Measurements from ENCODE around the gene PDZD11. TPM values are rescaled to one million over a fixed set of nuclear protein-coding genes. Genes with fewer than 3 reads are reported as not detected.
"Not testable (repeated sequence)": the region's sequence is repeated elsewhere in the genome, so short reads cannot be mapped to it uniquely, and the experiment has no call there.

Gene PDZD11
- total RNA-seq, 1 experiment from 2014 or later: 45.0 TPM

DNA sequence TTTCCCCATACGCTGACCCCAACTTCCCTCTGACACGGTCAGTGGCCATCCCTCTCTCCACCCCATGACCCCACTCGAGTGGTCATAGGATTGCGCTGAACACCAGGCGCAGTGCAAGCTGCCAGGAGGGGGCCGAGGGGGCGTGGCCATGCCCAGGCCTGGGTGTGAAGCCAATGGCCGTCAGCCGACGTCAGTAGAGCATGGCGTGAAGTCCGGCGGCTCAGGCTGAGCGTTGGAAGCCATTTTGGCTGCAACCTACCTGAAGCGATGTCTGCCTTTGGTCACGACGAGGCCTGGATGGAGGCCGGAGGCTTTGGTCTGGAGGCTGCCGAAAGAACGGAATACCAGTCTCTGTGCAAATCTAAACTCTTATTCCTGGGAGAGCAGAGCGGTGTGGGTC is 7.8 kb downstream of the PDZD11 start, which contains the start of gene RAB41:
RAB41 (plus strand) TSS at position 222 of the 400 bp plus-strand sequence; CDS start at position 268, 46 bp downstream.
- BruUV-seq (replicated peaks): no TSS peak
- Mint-ChIP-seq H3K4me3 (ENCODE audit: unreplicated experiment) (no peak within 1 kb of the TSS), H3K27ac (ENCODE audit: unreplicated experiment) (no peak within 1 kb of the TSS), H3K27me3 (ENCODE audit: insufficient read depth, unreplicated experiment) (peaks cover 4% of the 10 kb centered on the region), H3K36me3 (ENCODE audit: insufficient read depth, unreplicated experiment) (no peaks in the 10 kb centered on the region), H3K9me3 (ENCODE audit: unreplicated experiment) (no peaks in the 10 kb centered on the region), H3K4me1 (ENCODE audit: low read depth, unreplicated experiment) (peaks cover 7% of the 10 kb centered on the region)
- H3K4me3 ChIP-seq (ENCODE audit: low read depth, low read length): no peak within 1 kb of the TSS
- TF ChIP-seq, protein P1, sequence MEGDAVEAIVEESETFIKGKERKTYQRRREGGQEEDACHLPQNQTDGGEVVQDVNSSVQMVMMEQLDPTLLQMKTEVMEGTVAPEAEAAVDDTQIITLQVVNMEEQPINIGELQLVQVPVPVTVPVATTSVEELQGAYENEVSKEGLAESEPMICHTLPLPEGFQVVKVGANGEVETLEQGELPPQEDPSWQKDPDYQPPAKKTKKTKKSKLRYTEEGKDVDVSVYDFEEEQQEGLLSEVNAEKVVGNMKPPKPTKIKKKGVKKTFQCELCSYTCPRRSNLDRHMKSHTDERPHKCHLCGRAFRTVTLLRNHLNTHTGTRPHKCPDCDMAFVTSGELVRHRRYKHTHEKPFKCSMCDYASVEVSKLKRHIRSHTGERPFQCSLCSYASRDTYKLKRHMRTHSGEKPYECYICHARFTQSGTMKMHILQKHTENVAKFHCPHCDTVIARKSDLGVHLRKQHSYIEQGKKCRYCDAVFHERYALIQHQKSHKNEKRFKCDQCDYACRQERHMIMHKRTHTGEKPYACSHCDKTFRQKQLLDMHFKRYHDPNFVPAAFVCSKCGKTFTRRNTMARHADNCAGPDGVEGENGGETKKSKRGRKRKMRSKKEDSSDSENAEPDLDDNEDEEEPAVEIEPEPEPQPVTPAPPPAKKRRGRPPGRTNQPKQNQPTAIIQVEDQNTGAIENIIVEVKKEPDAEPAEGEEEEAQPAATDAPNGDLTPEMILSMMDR (IDR thresholded peaks at IDR 0.05; ENCODE audit: insufficient read depth in 1 of 2, low read depth in 1 of 2, low read length in 1 of 2, severe bottlenecking in 1 of 2, unreplicated experiment in 1 of 2): no peak
- H3K36me3 ChIP-seq (ENCODE audit: control insufficient read depth, insufficient read depth, low read length): no peaks in the 10 kb centered on the region
- no peaks in the 10 kb centered on the region for H3K9me3 ChIP-seq
- H3K27me3 ChIP-seq (replicated peaks; ENCODE audit: control insufficient read depth, insufficient read depth, low read length): no peaks in the 10 kb centered on the region
- CTCF ChIA-PET: no interaction called here
- POLR2A ChIA-PET: no interaction called here
- H3K4me1 ChIP-seq: no peaks in the 10 kb centered on the region
- DNase-seq: no peak
- intact Hi-C loops (cut with micrococcal nuclease; ENCODE audit: unreplicated experiment): no loop called here

DNA sequence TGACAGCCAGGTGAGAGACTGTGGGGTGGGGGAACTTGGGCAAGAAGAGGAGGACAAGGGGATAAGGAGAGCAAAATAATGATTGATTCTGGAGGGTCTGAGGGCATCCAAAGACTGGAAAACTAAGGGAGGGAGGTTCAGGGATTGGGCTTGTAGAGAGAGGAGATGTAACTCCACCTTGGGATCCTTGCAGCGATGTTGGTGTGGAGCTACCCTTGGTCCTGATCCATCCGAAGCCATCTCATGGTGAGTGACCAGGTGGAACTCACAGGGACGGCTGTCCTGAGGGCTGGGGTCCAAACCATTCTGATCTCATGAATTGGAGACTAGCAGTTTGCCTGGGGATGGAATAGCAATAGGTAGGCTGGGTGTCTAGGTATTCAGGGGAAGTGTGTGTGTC is 9.2 kb downstream of the PDZD11 start:
- BruUV-seq (replicated peaks): no TSS peak
- peaks cover 4% of the 10 kb centered on the region for H3K27me3 Mint-ChIP-seq (ENCODE audit: insufficient read depth, unreplicated experiment)
- H3K36me3 ChIP-seq (ENCODE audit: control insufficient read depth, insufficient read depth, low read length): no peaks in the 10 kb centered on the region
- H3K4me3 ChIP-seq (ENCODE audit: low read depth, low read length): no peak overlapping the region
- POLR2A ChIA-PET: no interaction called here
- no peaks in the 10 kb centered on the region for H3K9me3 ChIP-seq
- H3K9me3 Mint-ChIP-seq (ENCODE audit: unreplicated experiment): no peaks in the 10 kb centered on the region
- no peak for DNase-seq
- H3K27me3 ChIP-seq (replicated peaks; ENCODE audit: control insufficient read depth, insufficient read depth, low read length): no peaks in the 10 kb centered on the region
- H3K4me3 Mint-ChIP-seq (ENCODE audit: unreplicated experiment): no peak overlapping the region
- CTCF ChIA-PET: interaction anchor here (0.6 kb wide), 1 partner anchor 147 kb away, joined by 4 read pairs; the partner anchor contains the start of gene IGBP1
- no peaks in the 10 kb centered on the region for H3K4me1 ChIP-seq
- no peaks in the 10 kb centered on the region for H3K36me3 Mint-ChIP-seq (ENCODE audit: insufficient read depth, unreplicated experiment)
- TF ChIP-seq, protein P1 (IDR thresholded peaks at IDR 0.05; ENCODE audit: insufficient read depth in 1 of 2, low read depth in 1 of 2, low read length in 1 of 2, severe bottlenecking in 1 of 2, unreplicated experiment in 1 of 2): no peak
- intact Hi-C loops (cut with micrococcal nuclease; ENCODE audit: unreplicated experiment): no loop called here
- no peak overlapping the region for H3K27ac Mint-ChIP-seq (ENCODE audit: unreplicated experiment)
- peaks cover 7% of the 10 kb centered on the region for H3K4me1 Mint-ChIP-seq (ENCODE audit: low read depth, unreplicated experiment)

DNA sequence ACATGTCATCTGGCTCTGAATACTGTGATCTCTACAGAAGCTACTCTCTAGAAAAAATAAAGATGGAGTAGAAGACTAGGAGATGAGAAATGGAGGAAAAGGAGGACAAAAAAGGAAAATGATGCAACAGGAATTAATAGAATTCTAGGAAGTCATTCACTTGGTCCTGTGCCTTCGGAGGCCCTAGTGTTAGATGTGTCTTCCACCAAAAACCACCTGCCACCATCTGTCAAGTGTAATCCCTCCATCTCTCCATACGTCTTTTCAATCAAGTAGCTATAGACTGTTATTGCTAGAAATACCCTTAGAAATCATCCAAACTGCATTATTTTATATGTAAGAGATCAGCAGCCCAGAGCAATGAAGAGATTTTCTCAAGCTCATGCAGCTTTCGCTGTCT is 10.6 kb downstream of the PDZD11 start:
- BruUV-seq (replicated peaks): no TSS peak

DNA sequence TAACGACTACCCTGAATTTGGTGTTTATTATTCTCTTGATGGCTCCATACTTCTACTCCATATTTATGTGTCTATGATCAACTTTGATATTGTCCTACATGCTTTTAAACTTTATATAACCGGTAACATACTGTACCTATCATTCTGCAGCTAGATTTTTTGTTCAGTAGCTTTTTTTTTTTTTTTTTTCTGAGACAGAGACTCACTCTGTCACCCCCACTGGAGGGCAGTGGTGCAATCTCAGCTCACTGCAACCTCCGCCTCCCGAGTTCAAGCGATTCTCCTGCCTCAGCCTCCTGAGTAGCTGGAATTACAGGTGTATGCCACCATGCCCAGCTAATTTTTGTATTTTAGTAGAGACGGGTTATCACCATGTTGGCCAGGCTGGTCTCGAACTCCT is 15.7 kb downstream of the PDZD11 start:
- H3K36me3 Mint-ChIP-seq (ENCODE audit: insufficient read depth, unreplicated experiment); BruUV-seq (replicated peaks); H3K27me3 Mint-ChIP-seq (ENCODE audit: insufficient read depth, unreplicated experiment); H3K36me3 ChIP-seq (ENCODE audit: control insufficient read depth, insufficient read depth, low read length); POLR2A ChIA-PET; H3K4me1 Mint-ChIP-seq (ENCODE audit: low read depth, unreplicated experiment); H3K4me1 ChIP-seq; DNase-seq; H3K9me3 ChIP-seq; intact Hi-C loops (cut with micrococcal nuclease; ENCODE audit: unreplicated experiment); H3K27me3 ChIP-seq (replicated peaks; ENCODE audit: control insufficient read depth, insufficient read depth, low read length); H3K4me3 ChIP-seq (ENCODE audit: low read depth, low read length); H3K9me3 Mint-ChIP-seq (ENCODE audit: unreplicated experiment); H3K27ac Mint-ChIP-seq (ENCODE audit: unreplicated experiment); H3K4me3 Mint-ChIP-seq (ENCODE audit: unreplicated experiment): not testable (repeated sequence)
- CTCF ChIA-PET: interaction anchor here (0.6 kb wide), 3 partner anchors 11 to 81 kb away, joined by 3 to 5 read pairs (median 4); no protein-coding TSS in a partner anchor

More for the DNA sequence above, 10.6 kb downstream of the PDZD11 start:
- TF ChIP-seq, protein P1 (IDR thresholded peaks at IDR 0.05; ENCODE audit: insufficient read depth in 1 of 2, low read depth in 1 of 2, low read length in 1 of 2, severe bottlenecking in 1 of 2, unreplicated experiment in 1 of 2): no peak
- H3K9me3 ChIP-seq: no peaks in the 10 kb centered on the region
- Mint-ChIP-seq H3K4me3 (ENCODE audit: unreplicated experiment) (no peak overlapping the region), H3K27ac (ENCODE audit: unreplicated experiment) (no peak overlapping the region), H3K36me3 (ENCODE audit: insufficient read depth, unreplicated experiment) (no peaks in the 10 kb centered on the region), H3K27me3 (ENCODE audit: insufficient read depth, unreplicated experiment) (peaks cover 4% of the 10 kb centered on the region), H3K4me1 (ENCODE audit: low read depth, unreplicated experiment) (no peaks in the 10 kb centered on the region), H3K9me3 (ENCODE audit: unreplicated experiment) (no peaks in the 10 kb centered on the region)
- H3K4me3 ChIP-seq (ENCODE audit: low read depth, low read length): no peak overlapping the region
- no peaks in the 10 kb centered on the region for H3K36me3 ChIP-seq (ENCODE audit: control insufficient read depth, insufficient read depth, low read length)
- no peak for DNase-seq
- intact Hi-C loops (cut with micrococcal nuclease; ENCODE audit: unreplicated experiment): no loop called here
- ChIA-PET POLR2A (no interaction called here), CTCF (no interaction called here)
- H3K4me1 ChIP-seq: no peaks in the 10 kb centered on the region
- H3K27me3 ChIP-seq (replicated peaks; ENCODE audit: control insufficient read depth, insufficient read depth, low read length): no peaks in the 10 kb centered on the region
